SU-DHL-6 (cell line): ENCODE measurements around the gene ACTR5.

Experiments
- H2AFZ ChIP-seq: fragments of 200-600 bp; sonication (generic); 2 replicates; pipeline ENCODE4 v1.6.1; 2014; ENCODE audit warnings: low read depth, mild to moderate bottlenecking, moderate library complexity, mixed read lengths, antibody characterized with exemption, low read length; ENCODE audit not compliant: severe bottlenecking
- H3F3A ChIP-seq: fragments of 200-600 bp; shearing (Covaris generic); 2 replicates; pipeline ENCODE4 v1.6.0; 2016; ENCODE audit warnings: antibody characterized with exemption, mild to moderate bottlenecking; ENCODE audit not compliant: insufficient read depth
- H3K27ac ChIP-seq: fragments of 200-600 bp; sonication (generic); 2 replicates; pipeline ENCODE4 v1.5.1; 2016; ENCODE audit warnings: low read depth, mild to moderate bottlenecking, low read length, moderate library complexity, mixed read lengths
- H3K27me3 ChIP-seq: fragments of 200-600 bp; sonication (generic), shearing (Covaris generic); 2 replicates; pipeline ENCODE4 v1.6.0; 2014; ENCODE audit warnings: mild to moderate bottlenecking, low read length
- H3K36me3 ChIP-seq: fragments of 200-600 bp; sonication (generic); 2 replicates; pipeline ENCODE4 v1.6.1; 2014; ENCODE audit warnings: mild to moderate bottlenecking, low read length, mixed read lengths
- H3K4me2 ChIP-seq: fragments of 300-600, 200-600 bp; shearing (Covaris generic), sonication (generic); 2 replicates; pipeline ENCODE4 v1.6.0; 2014; ENCODE audit warnings: low read length, low read depth, mild to moderate bottlenecking; ENCODE audit not compliant: poor library complexity, severe bottlenecking
- H3K4me3 ChIP-seq: fragments of 200-600 bp; sonication (generic); 2 replicates; pipeline ENCODE4 v1.5.1; 2014; ENCODE audit warnings: antibody characterized with exemption, low read length, mild to moderate bottlenecking, mixed read lengths; ENCODE audit not compliant: insufficient read depth, poor library complexity, severe bottlenecking
- H3K79me2 ChIP-seq: fragments of 200-600 bp; sonication (generic); 2 replicates; pipeline ENCODE4 v1.6.1; 2014; ENCODE audit warnings: mild to moderate bottlenecking, low read length, moderate library complexity; ENCODE audit not compliant: insufficient read depth
- H3K9ac ChIP-seq: fragments of 200-600 bp; sonication (generic); 2 replicates; pipeline ENCODE4 v1.7.0; 2014; ENCODE audit warnings: mild to moderate bottlenecking, low read length
- H3K9me2 ChIP-seq: fragments of 200-600 bp; sonication (generic); replicated peaks from 2 replicates; pipeline ENCODE4 v1.6.1; 2014; ENCODE audit warnings: low read length; ENCODE audit not compliant: insufficient read depth
- H3K9me3 ChIP-seq: fragments of 200-600 bp; sonication (generic); 2 replicates; pipeline ENCODE4 v1.6.1; 2014; ENCODE audit warnings: low read length, mixed read lengths; ENCODE audit not compliant: insufficient read depth
- H4K20me1 ChIP-seq: fragments of 200-600 bp; sonication (generic); 2 replicates; pipeline ENCODE4 v1.6.1; 2014; ENCODE audit warnings: low read depth, mild to moderate bottlenecking, antibody characterized with exemption, low read length, moderate library complexity, mixed read lengths
- CTCF ChIP-seq: fragments of 200-600 bp; sonication (generic); IDR thresholded peaks from one replicate; pipeline ENCODE4 v1.5.1; 2017; ENCODE audit warnings: antibody characterized with exemption, mild to moderate bottlenecking, low read length, moderate library complexity; ENCODE audit not compliant: insufficient read depth, poor library complexity, severe bottlenecking
- EZH2phosphoT487 ChIP-seq: fragments of 200-600 bp; sonication (generic), shearing (Covaris generic); conservative IDR thresholded peaks from 2 replicates; pipeline ENCODE4 v1.6.1; 2018; ENCODE audit warnings: mild to moderate bottlenecking, antibody characterized with exemption, low read length, moderate library complexity, mixed read lengths

Gene ACTR5

GRCh38 chr20:38815446-38815845, 67.2 kb downstream of the ACTR5 start:
- peaks cover 28% of the 10 kb centered on the region for H4K20me1 ChIP-seq
- no peak overlapping the region for H3K4me2 ChIP-seq
- TF ChIP-seq EZH2phosphoT487 (no peak), CTCF (no peak)
- H3K36me3 ChIP-seq, result peaks cover 15% of the 10 kb centered on the region
- H2AFZ ChIP-seq, result no peak overlapping the region
- H3K79me2 ChIP-seq, result peaks cover 98% of the 10 kb centered on the region
- H3K9ac ChIP-seq, result no peak overlapping the region
- 0 out of 2 replicates have a peak, but pooled peaks cover 12% of the 10 kb centered on the region for H3F3A ChIP-seq
- no peak overlapping the region for H3K4me3 ChIP-seq
- no peaks in the 10 kb centered on the region for H3K27me3 ChIP-seq
- H3K27ac ChIP-seq, result no peak overlapping the region
- H3K9me3 ChIP-seq, result no peaks in the 10 kb centered on the region
- H3K9me2 ChIP-seq, result no peaks in the 10 kb centered on the region

DNA sequence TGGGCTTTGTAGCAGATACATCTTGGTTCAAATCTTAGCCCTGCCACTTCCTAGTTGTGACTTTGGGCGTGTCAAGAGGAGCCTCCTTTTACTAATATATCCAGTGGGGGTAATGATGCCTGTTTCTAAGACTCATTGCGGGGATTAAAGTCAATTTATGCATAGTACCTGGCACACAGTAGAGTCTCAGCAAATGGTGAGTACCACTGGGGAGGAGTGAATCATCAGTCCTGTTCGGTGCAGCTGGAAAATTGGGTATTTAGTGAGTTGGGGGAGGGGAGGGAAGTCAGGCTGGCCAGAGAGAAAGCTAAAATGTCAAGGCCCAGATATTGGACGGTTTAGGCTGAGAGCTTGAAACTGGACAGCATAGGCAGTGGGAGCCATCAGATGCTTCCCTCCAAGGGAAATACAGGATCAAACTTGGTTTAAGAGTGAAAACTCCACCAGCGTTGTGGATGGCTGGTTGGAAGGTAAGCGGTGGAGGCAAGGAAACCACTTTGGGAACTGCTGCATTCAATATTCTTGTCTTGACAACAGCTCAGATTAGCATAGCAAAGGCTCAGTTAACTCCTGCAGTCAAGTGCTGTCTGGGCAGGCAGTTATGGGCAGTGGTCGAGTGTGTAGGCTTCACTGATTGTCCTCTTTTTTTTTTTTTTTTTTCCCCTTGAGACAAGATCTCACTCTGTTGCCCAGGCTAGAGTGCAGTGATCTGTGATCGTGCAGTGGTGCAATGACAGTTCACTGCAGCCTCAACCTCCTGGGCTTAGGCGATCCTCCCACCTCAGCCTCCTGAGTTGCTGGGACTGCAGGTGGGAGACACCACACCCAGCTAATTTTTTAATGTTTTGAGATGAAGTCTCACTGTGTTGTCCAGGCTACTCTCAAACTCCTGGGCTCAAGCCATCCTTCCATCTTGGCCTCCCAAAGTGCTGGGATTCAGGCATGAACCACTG, 70.1 kb downstream of the ACTR5 start:
- TF ChIP-seq CTCF (no peak), EZH2phosphoT487 (no peak)
- H3K27ac ChIP-seq, result no peak overlapping the region
- H3K9me3 ChIP-seq, result no peaks in the 10 kb centered on the region
- no peak overlapping the region for H3K4me3 ChIP-seq
- peaks cover 35% of the 10 kb centered on the region for H4K20me1 ChIP-seq
- H3K4me2 ChIP-seq, result no peak overlapping the region
- no peak overlapping the region for H3K9ac ChIP-seq
- 0 out of 2 replicates have a peak, but pooled peaks cover 7% of the 10 kb centered on the region for H3F3A ChIP-seq
- peaks cover 96% of the 10 kb centered on the region for H3K79me2 ChIP-seq
- H2AFZ ChIP-seq, result no peak overlapping the region
- peaks cover 9% of the 10 kb centered on the region; the same call in 1 of the 2 replicates for H3K36me3 ChIP-seq
- no peaks in the 10 kb centered on the region for H3K27me3 ChIP-seq
- no peaks in the 10 kb centered on the region for H3K9me2 ChIP-seq
